Neural cell (in vitro differentiated cells): Measurements from ENCODE around the gene SND1. TPM values are rescaled to one million over a fixed set of nuclear protein-coding genes. Genes with fewer than 3 reads are reported as not detected.

Experiments
- H2AFZ ChIP-seq: fragments of 200-600, 300-800 bp; sonication (generic), shearing (Covaris generic); 2 replicates; pipeline ENCODE4 v1.6.0; 2014; ENCODE audit warnings: low read depth, mild to moderate bottlenecking, antibody characterized with exemption, low read length, moderate library complexity
- H3F3A ChIP-seq: fragments of 200-600 bp; shearing (Covaris generic); 2 replicates; pipeline ENCODE4 v1.6.1; 2016; ENCODE audit warnings: mild to moderate bottlenecking, moderate library complexity, mixed read lengths, antibody characterized with exemption, low read length; ENCODE audit not compliant: insufficient read depth, poor library complexity, severe bottlenecking
- H3K27ac ChIP-seq: fragments of 200-600, 300-800 bp; sonication (generic), shearing (Covaris generic); 2 replicates; pipeline ENCODE4 v1.5.1; 2014; ENCODE audit warnings: mild to moderate bottlenecking, low read length, moderate library complexity
- H3K27me3 ChIP-seq: fragments of 300-800, 200-600 bp; sonication (generic), shearing (Covaris generic); 2 replicates; pipeline ENCODE4 v1.6.0; 2014; ENCODE audit warnings: mild to moderate bottlenecking, low read depth, low read length, moderate library complexity; ENCODE audit not compliant: insufficient read depth
- H3K36me3 ChIP-seq: fragments of 300-800, 200-600 bp; sonication (generic), shearing (Covaris generic); 2 replicates; pipeline ENCODE4 v1.5.1; 2014; ENCODE audit warnings: mild to moderate bottlenecking, antibody characterized with exemption, low read length, moderate library complexity; ENCODE audit not compliant: insufficient read depth
- H3K4me2 ChIP-seq: fragments of 300-800, 200-600 bp; sonication (generic), shearing (Covaris generic); 2 replicates; pipeline ENCODE4 v1.6.0; 2014; ENCODE audit warnings: mild to moderate bottlenecking, low read length
- H3K4me3 ChIP-seq: fragments of 300-800, 200-600 bp; sonication (generic), shearing (Covaris generic); 2 replicates; pipeline ENCODE4 v1.5.1; 2014; ENCODE audit warnings: mild to moderate bottlenecking, low read length, moderate library complexity
- H3K79me2 ChIP-seq: fragments of 200-600 bp; shearing (Covaris generic); replicated peaks from 2 replicates; pipeline ENCODE4 v1.6.0; 2014; ENCODE audit warnings: mild to moderate bottlenecking, low read length, moderate library complexity; ENCODE audit not compliant: insufficient read depth
- H3K9ac ChIP-seq: fragments of 300-800, 200-600 bp; sonication (generic), shearing (Covaris generic); 2 replicates; pipeline ENCODE4 v1.6.1; 2016; ENCODE audit warnings: mild to moderate bottlenecking, low read length, mixed read lengths
- H3K9me2 ChIP-seq: fragments of 200-600 bp; shearing (Covaris generic); 2 replicates; pipeline ENCODE4 v1.6.1; 2016; ENCODE audit warnings: mild to moderate bottlenecking, low read length, mixed read lengths; ENCODE audit not compliant: insufficient read depth
- H3K9me3 ChIP-seq: fragments of 200-600, 300-800 bp; sonication (generic), shearing (Covaris generic); 2 replicates; pipeline ENCODE4 v1.6.1; 2016; ENCODE audit warnings: mild to moderate bottlenecking, mixed run types, low read length, moderate library complexity, mixed read lengths
- H4K20me1 ChIP-seq: fragments of 200-600 bp; shearing (Covaris generic); 2 replicates; pipeline ENCODE4 v1.6.1; 2016; ENCODE audit warnings: mild to moderate bottlenecking, mixed run types; ENCODE audit not compliant: insufficient read depth
- CTCF ChIP-seq: fragments of 450-650 bp; IDR thresholded peaks from 2 replicates; pipeline ENCODE4 v1.5.1; 2014; ENCODE audit warnings: antibody characterized with exemption, mild to moderate bottlenecking, moderate library complexity; ENCODE audit not compliant: poor library complexity, severe bottlenecking
- EP300 ChIP-seq: fragments of 450-650 bp; conservative IDR thresholded peaks from 2 replicates; pipeline ENCODE4 v1.6.1; 2014; ENCODE audit warnings: antibody characterized with exemption, mild to moderate bottlenecking, moderate library complexity; ENCODE audit not compliant: poor library complexity, severe bottlenecking
- EZH2 ChIP-seq: fragments of 200-600, 300-800 bp; shearing (Covaris generic), sonication (generic); IDR thresholded peaks from 2 replicates; pipeline ENCODE4 v1.6.1; 2014; ENCODE audit warnings: antibody characterized with exemption, low read length, borderline replicate concordance, mild to moderate bottlenecking; ENCODE audit not compliant: insufficient read depth, poor library complexity, severe bottlenecking
- MXI1 ChIP-seq: fragments of 450-650 bp; conservative IDR thresholded peaks from 2 replicates; pipeline ENCODE4 v1.6.1; 2014; ENCODE audit warnings: antibody characterized with exemption, mild to moderate bottlenecking; ENCODE audit not compliant: poor library complexity, severe bottlenecking
- POLR2AphosphoS5 ChIP-seq: IDR thresholded peaks from 2 replicates; pipeline ENCODE4 v1.6.1; 2012
- RAD21 ChIP-seq: fragments of 450-650 bp; conservative IDR thresholded peaks from 2 replicates; pipeline ENCODE4 v1.6.1; 2014; ENCODE audit warnings: antibody characterized with exemption, mild to moderate bottlenecking, moderate library complexity
- REST ChIP-seq: IDR thresholded peaks from 2 replicates; pipeline ENCODE4 v1.6.1; 2012; ENCODE audit warnings: borderline replicate concordance
- SMC3 ChIP-seq: fragments of 450-650 bp; conservative IDR thresholded peaks from 2 replicates; pipeline ENCODE4 v1.6.1; 2014; ENCODE audit warnings: antibody characterized with exemption, mild to moderate bottlenecking, moderate library complexity; ENCODE audit not compliant: poor library complexity
- TAF1 ChIP-seq: IDR thresholded peaks from 2 replicates; pipeline ENCODE4 v1.6.1; 2012; ENCODE audit warnings: low read depth
- polyA plus RNA-seq: library from polyadenylated mRNA; depleted of rRNA; stranded (reverse); fragments of >200 nt; gene quantifications from 2 replicates; pipeline ENCODE4 v1.2.3, GENCODE V29; 2014

Gene SND1
- polyA plus RNA-seq, 1 donor from 2014 or later, result 37.4 TPM

GRCh38 chr7:127683776-127684681 lies 32.0 kb downstream of the SND1 start:
- TF ChIP-seq MXI1 (no peak), RAD21 (no peak), EP300 (no peak), REST (no peak), CTCF (no peak), POLR2AphosphoS5 (no peak), SMC3 (no peak), EZH2 (no peak), TAF1 (no peak)
- Histone ChIP-seq H3K27ac (no peak overlapping the region), H3F3A (no peaks in the 10 kb centered on the region), H4K20me1 (no peaks in the 10 kb centered on the region), H3K9ac (no peak overlapping the region), H3K36me3 (no peaks in the 10 kb centered on the region), H3K4me3 (no peak overlapping the region), H2AFZ (no peak overlapping the region), H3K9me2 (no peaks in the 10 kb centered on the region), H3K27me3 (no peaks in the 10 kb centered on the region), H3K79me2 (no peaks in the 10 kb centered on the region), H3K4me2 (no peak overlapping the region), H3K9me3 (no peaks in the 10 kb centered on the region)

- Histone ChIP-seq H3K79me2 (no peaks in the 10 kb centered on the region), H3K36me3 (no peaks in the 10 kb centered on the region), H3K9ac (no peak overlapping the region), H3K9me2 (no peaks in the 10 kb centered on the region), H3K9me3 (no peaks in the 10 kb centered on the region), H3F3A (peaks cover 4% of the 10 kb centered on the region), H3K4me2 (no peak overlapping the region), H2AFZ (no peak overlapping the region), H3K27me3 (no peaks in the 10 kb centered on the region), H3K27ac (no peak overlapping the region), H3K4me3 (no peak overlapping the region), H4K20me1 (no peaks in the 10 kb centered on the region)
- TF ChIP-seq TAF1 (no peak), SMC3 (no peak), CTCF (no peak), RAD21 (no peak)
These were observed 37.3 kb downstream of the SND1 start for GRCh38 chr7:127689194-127689772.
